Gastrocnemius medialis (tissue), 4 donors: ENCODE results near the gene ITPR1. TPM values are rescaled to one million over a fixed set of nuclear protein-coding genes. Genes with fewer than 3 reads are reported as not detected.

Experiments
- ATAC-seq, 2 donors: fragments of 150-250 bp; one replicate each; pipeline ENCODE4 v1.9.1; 2016
- DNase-seq, 2 donors: peaks; one replicate each; pipeline ENCODE4 v3.0.0-alpha.2; 2019
- H3K27ac ChIP-seq, 4 donors: fragments of 200-600 bp; sonication (generic); 1 replicate in 1 of 4; 2 replicates in 3 of 4; pipeline ENCODE4 v1.5.1; 2016 to 2018; ENCODE audit warnings: mild to moderate bottlenecking in 2 of 4, moderate library complexity in 1 of 4
- H3K27me3 ChIP-seq, 3 donors: fragments of 200-600 bp; sonication (generic) in 2 of 3; 1 replicate in 1 of 3; 2 replicates in 2 of 3; pipeline versions ENCODE4 v1.5.1 to v1.6.0; 2016 to 2019; ENCODE audit warnings: mild to moderate bottlenecking in 1 of 3, moderate library complexity in 1 of 3
- H3K36me3 ChIP-seq, 2 donors: fragments of 200-600 bp; sonication (generic) in 1 of 2; one replicate each; pipeline ENCODE4 v1.5.1; 2017 to 2018
- H3K4me1 ChIP-seq, 2 donors: fragments of 200-600 bp; sonication (generic) in 1 of 2; one replicate each; pipeline ENCODE4 v1.5.1; 2016 to 2017; ENCODE audit warnings: mild to moderate bottlenecking in 2 of 2
- H3K4me3 ChIP-seq, 4 donors: fragments of 200-600 bp; sonication (generic) in 3 of 4; 1 replicate in 1 of 4; 2 replicates in 3 of 4; pipeline ENCODE4 v1.5.1; 2016 to 2019; ENCODE audit warnings: mild to moderate bottlenecking in 2 of 4
- H3K9me3 ChIP-seq, 3 donors: fragments of 200-600 bp; sonication (generic) in 2 of 3; 1 replicate in 1 of 3; 2 replicates in 2 of 3; pipeline ENCODE4 v1.5.1; 2016 to 2019
- POLR2A ChIP-seq, 2 donors: fragments of 450-650 bp; IDR thresholded peaks; one replicate each; pipeline ENCODE4 v1.6.1; 2017; ENCODE audit warnings: antibody characterized with exemption in 2 of 2, mild to moderate bottlenecking in 2 of 2, moderate library complexity in 2 of 2
- in situ Hi-C, 4 donors: fragments of 200-750 bp; cut with MboI; loops; one replicate each; pipeline versions ENCODE4 v1.15.0 to v1.8.0; 2017; ENCODE audit warnings: low sequenced_read_pairs in 4 of 4
- intact Hi-C: fragments of 100-400 bp; cut with DNase I; formaldehyde crosslinking; loops from one replicate; pipeline ENCODE4 v1.15.1; 2023; ENCODE audit warnings: low total_unique reads
- total RNA-seq, 4 donors: library from RNA; depleted of rRNA; stranded (reverse); fragments of >200 nt; gene quantifications; one replicate each; pipeline versions ENCODE4 v1.1.0 to v1.2.3, GENCODE V29; 2016
- TF ChIP-seq, protein P1 (sequence below), 5 experiments: fragments of 450-650 bp in 3 of 5; fragments of 200-600 bp in 2 of 5; sonication (generic) in 2 of 5; IDR thresholded peaks in 4 of 5; conservative IDR thresholded peaks in 1 of 5; 1 replicate in 4 of 5; 2 replicates in 1 of 5; pipeline ENCODE4 v1.5.1; 2016 to 2019; ENCODE audit warnings: antibody characterized with exemption in 5 of 5, mild to moderate bottlenecking in 3 of 5, moderate library complexity in 3 of 5

Gene ITPR1
- total RNA-seq, 4 donors from 2014 or later, result 5.5 to 21.7 (median 11.3) TPM

- TF ChIP-seq, protein P1, sequence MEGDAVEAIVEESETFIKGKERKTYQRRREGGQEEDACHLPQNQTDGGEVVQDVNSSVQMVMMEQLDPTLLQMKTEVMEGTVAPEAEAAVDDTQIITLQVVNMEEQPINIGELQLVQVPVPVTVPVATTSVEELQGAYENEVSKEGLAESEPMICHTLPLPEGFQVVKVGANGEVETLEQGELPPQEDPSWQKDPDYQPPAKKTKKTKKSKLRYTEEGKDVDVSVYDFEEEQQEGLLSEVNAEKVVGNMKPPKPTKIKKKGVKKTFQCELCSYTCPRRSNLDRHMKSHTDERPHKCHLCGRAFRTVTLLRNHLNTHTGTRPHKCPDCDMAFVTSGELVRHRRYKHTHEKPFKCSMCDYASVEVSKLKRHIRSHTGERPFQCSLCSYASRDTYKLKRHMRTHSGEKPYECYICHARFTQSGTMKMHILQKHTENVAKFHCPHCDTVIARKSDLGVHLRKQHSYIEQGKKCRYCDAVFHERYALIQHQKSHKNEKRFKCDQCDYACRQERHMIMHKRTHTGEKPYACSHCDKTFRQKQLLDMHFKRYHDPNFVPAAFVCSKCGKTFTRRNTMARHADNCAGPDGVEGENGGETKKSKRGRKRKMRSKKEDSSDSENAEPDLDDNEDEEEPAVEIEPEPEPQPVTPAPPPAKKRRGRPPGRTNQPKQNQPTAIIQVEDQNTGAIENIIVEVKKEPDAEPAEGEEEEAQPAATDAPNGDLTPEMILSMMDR (IDR thresholded peaks at IDR 0.05 in 4 of 5, conservative IDR thresholded peaks at IDR 0.05 in 1 of 5), result no peak
- no peak for TF ChIP-seq POLR2A (IDR thresholded peaks at IDR 0.05)
- in situ Hi-C loops, result no loop called here
- peaks cover 0 to 6% of the 10 kb centered on the region in 2 donors for H3K4me1 ChIP-seq
- H3K27ac ChIP-seq, result no peak overlapping the region
- H3K27me3 ChIP-seq, result no peaks in the 10 kb centered on the region
- no peak for ATAC-seq
- no peaks in the 10 kb centered on the region for H3K36me3 ChIP-seq
- intact Hi-C loops, result no loop called here
- no peak overlapping the region for H3K4me3 ChIP-seq
- no peaks in the 10 kb centered on the region for H3K9me3 ChIP-seq
- no peak for DNase-seq
Measured at GRCh38 chr3:4835616-4836043, 342.5 kb downstream of the ITPR1 start.

- Histone ChIP-seq H3K36me3 (no peaks in the 10 kb centered on the region), H3K9me3 (no peaks in the 10 kb centered on the region), H3K27me3 (no peaks in the 10 kb centered on the region), H3K4me1 (no peaks in the 10 kb centered on the region), H3K4me3 (no peak overlapping the region), H3K27ac (no peak overlapping the region)
- TF ChIP-seq POLR2A (IDR thresholded peaks at IDR 0.05), result no peak
- TF ChIP-seq, protein P1 (IDR thresholded peaks at IDR 0.05 in 4 of 5, conservative IDR thresholded peaks at IDR 0.05 in 1 of 5), result no peak
- DNase-seq, result no peak
- ATAC-seq, result no peak
- intact Hi-C loops (no loop called here), in situ Hi-C loops (no loop called here)
Measured at GRCh38 chr3:4836516-4836915, 343.4 kb downstream of the ITPR1 start.

- intact Hi-C loops (no loop called here), in situ Hi-C loops (no loop called here)
- Histone ChIP-seq H3K4me3 (no peak overlapping the region), H3K27ac (no peak overlapping the region), H3K9me3 (no peaks in the 10 kb centered on the region), H3K27me3 (no peaks in the 10 kb centered on the region), H3K4me1 (no peaks in the 10 kb centered on the region), H3K36me3 (no peaks in the 10 kb centered on the region)
- DNase-seq (no peak), ATAC-seq (no peak)
- TF ChIP-seq, protein P1 (IDR thresholded peaks at IDR 0.05 in 4 of 5, conservative IDR thresholded peaks at IDR 0.05 in 1 of 5), result no peak
- TF ChIP-seq POLR2A (IDR thresholded peaks at IDR 0.05), result no peak
Measured at GRCh38 chr3:4837374-4837930, 344.3 kb downstream of the ITPR1 start.

GRCh38 chr3:4838621-4839022 lies 345.5 kb downstream of the ITPR1 start:
- no peak for DNase-seq
- in situ Hi-C loops (no loop called here), intact Hi-C loops (no loop called here)
- H3K4me3 ChIP-seq, result no peak overlapping the region
- H3K9me3 ChIP-seq, result no peaks in the 10 kb centered on the region
- H3K27ac ChIP-seq, result no peak overlapping the region
- H3K4me1 ChIP-seq, result no peaks in the 10 kb centered on the region
- no peak for ATAC-seq
- TF ChIP-seq, protein P1 (IDR thresholded peaks at IDR 0.05 in 4 of 5, conservative IDR thresholded peaks at IDR 0.05 in 1 of 5), result no peak
- TF ChIP-seq POLR2A (IDR thresholded peaks at IDR 0.05), result no peak
- no peaks in the 10 kb centered on the region for H3K36me3 ChIP-seq
- no peaks in the 10 kb centered on the region for H3K27me3 ChIP-seq

GRCh38 chr3:4839278-4839677 lies 346.1 kb downstream of the ITPR1 start:
- DNase-seq (no peak), ATAC-seq (no peak)
- TF ChIP-seq POLR2A (IDR thresholded peaks at IDR 0.05), result no peak
- TF ChIP-seq, protein P1 (IDR thresholded peaks at IDR 0.05 in 4 of 5, conservative IDR thresholded peaks at IDR 0.05 in 1 of 5), result no peak
- in situ Hi-C loops (no loop called here), intact Hi-C loops (no loop called here)
- Histone ChIP-seq H3K27ac (no peak overlapping the region), H3K36me3 (no peaks in the 10 kb centered on the region), H3K4me1 (no peaks in the 10 kb centered on the region), H3K4me3 (no peak overlapping the region), H3K27me3 (no peaks in the 10 kb centered on the region), H3K9me3 (no peaks in the 10 kb centered on the region)
